ENCODE data around the gene KCTD8.

Gene KCTD8

DNA sequence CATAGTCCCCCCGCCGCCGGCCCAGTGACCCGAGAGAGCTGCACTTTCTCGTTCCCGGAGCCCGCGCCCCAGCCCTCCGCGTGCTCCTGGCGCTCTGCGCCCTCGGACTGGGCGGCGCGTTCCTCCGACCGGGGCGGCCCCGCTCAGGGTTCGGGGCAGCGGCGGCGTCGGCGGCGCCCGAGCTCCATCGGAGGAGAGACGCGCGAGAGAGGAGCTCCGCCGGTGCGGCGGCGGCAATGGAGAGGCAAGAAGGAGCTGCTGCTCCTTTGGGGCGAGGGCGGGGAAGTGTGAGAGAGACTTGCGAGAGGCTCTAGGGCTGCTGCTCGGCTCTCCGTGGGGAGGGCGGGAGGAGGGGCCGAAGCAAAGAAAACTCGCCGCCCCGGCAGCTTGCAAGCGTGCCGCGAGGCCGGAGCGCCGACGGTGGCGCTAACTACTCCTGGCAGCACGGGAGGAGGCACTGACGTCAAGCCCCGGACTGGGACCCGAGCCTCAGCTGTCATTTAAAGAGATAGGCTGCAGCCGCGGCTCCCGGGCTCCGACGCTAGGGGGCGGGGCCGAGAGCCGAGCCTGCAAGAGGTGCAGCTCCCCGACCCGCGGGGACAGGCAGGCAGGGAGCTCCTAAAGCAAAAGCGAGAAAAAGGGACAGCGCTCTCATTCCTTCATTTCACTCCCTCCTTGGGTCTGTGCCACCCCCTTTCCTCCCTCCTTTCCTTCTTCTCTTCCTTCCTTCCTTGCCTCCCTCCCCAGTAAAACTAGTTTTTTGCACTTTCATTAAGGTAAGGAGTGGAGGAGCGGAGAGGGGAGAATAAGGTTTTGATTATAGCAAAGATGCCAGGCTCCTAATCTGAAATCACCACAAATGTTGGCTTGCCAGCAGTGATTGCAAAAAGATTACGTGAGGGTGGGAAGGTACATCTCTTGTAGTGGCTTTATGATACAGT lies at the start of gene KCTD8:
TSS of gene KCTD8 (minus strand) at position 289 of the 941 bp plus-strand sequence.
- peak; percentile 35 for DNase-seq (ENCODE audit: low read depth)

DNA sequence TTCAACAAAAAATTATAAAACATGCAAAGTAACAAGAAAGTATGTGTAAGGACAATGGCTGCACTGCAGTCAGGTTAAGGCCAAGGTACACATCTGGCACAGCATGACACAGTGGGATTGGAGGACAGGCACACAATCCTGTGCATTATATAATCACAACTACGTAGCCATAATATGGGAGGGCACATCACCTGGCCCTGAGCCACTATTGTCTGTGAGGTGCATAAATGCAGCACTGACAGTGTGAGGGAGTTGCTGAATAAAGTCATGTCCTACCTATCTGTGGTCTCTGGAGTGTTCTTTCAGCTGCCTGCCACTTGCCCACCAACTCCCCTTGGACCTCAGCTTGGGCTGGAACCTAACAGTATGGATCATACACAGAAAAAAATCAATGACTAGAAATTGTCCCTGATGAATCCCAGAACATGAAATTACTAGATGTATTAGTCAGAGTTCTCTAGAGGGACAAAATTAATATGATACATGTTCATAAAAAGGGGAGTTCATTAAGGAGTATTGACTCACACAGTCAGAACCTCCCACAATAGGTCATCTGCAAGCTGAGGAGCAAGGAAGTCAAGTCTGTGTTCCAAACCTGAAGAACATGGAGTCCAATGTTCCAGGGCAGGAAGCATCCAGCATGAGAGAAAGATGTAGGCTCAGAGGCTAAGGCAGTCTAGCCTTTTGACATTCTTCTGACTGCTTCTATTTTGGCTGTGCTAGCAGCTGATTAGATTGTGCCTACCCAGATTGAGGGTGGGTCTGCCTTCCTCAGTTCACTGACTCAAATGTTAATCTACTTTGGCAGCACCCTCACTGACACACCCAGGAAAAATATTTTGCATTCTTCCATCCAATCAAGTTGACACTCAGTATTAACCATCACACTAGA lies 46.4 kb upstream of the KCTD8 start:
- DNase-seq (ENCODE audit: low read depth), result no peak

DNA sequence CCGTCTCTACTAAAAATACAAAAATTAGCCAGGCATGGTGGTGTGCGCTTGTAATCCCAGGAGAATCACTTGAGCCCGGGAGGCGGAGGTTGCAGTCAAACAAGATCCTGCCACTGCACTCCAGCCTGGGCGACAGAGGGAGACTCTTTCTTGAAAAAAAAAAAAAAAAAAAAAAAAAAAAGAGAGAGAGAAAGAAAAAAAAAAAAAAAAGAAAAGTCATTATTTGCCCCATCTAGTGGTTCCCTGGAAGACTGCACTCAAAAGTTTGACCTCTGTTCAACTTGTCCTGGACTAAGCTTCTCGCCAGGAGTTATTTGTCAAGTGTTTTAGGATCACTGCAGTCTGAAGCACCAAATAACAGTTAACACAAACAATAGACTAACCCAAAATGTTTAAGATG lies 45.3 kb upstream of the KCTD8 start:
- DNase-seq (ENCODE audit: low read depth), result no peak

DNA sequence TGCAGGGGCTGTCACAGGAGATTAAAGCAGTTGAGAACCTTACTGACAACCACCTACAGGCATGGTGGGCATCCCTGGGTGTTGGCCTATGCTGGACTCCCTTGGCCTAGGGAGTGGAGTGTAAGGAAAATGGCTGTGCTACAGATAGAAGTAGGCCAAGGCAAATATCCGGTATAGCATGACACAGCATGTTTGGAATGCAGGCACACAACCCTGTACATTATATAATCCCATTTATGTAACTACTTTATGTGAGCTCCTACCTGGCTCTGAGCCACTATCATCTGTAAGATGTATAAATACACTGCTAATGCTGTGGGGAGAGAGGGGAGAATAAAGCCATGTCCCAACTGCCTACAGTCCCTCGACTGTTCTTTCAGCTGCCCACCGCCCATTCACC lies 38.7 kb upstream of the KCTD8 start:
- no peak for DNase-seq (ENCODE audit: low read depth)

DNA sequence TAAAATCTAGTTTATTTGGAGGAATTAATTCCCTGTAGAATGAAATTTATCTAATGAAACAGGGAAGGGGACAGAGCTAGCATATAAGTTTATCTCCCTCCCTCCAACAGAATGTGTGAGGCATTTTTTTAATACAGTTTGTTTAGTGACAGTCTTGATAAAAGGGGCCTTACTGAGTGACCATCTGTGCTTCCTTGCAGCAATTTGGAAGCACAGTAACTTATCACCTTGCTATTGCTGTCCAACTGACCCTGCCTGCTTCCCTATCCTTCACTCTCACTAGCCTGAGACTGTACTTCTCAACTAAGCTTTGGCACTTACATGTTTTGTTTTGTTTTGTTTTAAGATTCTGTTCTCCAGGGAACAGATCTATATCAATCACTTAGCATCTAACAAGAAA lies 31.1 kb upstream of the KCTD8 start:
- DNase-seq (ENCODE audit: low read depth), result no peak

DNA sequence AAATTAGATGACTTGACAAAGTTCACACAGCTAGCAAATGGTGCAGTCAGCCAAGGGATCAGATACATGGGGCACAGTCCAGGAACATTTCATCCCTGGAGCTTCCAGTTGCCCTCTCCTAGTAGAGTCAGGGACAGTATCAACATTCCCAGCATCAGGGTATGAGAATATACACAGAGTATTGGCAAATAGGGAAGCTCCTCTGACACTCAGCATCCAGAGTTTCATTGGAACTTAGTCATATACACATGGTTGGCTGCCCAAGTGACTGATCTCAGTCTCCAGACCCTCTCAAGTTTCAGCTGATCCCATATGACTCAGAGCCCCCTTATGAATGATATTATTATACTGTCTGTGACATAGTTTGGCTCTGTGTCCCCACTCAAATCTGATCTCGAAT lies 13.7 kb upstream of the KCTD8 start:
- DNase-seq (ENCODE audit: low read depth), result no peak

DNA sequence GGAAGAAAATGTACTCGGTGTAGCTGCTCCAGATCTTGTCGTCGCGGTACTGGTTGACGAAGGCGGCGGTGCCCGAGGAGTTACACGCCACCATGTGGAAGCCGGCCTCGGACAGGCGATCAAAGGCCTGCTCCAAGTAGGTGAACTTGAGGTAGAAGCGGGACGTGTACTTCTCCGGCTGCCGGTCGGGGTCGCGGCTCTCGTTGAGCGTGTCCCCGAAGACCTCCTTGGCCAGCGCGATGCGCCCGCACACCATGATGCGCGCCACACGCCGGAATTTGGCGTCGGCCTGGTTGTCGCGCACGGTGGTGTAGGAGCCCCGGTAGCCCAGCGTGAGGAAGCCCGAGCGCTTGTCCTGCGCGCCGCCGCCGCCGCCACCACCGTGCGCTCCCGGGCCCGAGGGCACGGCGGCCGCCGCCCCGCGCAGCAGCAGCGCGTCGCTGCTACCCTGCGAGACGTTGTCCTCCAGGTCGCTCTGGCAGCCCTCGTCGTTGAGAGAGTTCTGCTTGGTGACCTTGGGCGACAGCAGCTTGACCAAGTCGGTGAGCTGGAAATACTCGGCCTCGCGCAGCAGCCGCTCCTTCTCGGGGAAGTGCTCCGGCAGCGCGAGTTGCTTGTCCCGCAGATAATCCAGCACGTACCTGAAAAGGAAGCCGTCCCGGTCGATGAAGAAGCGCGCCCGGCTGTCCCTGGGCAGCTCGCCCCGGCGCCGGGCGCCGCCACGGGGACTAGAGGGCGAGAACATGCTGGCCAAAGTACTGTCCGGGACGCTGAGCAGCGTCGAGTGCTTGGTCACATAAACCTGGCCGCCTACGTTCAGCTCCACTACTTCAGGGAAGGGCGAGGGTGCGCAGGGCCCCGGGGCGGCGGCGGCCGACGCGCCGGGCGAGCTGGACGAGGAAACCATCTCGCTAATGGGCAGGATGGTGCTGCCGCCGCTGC lies 775 bp downstream of the KCTD8 start:
- DNase-seq (ENCODE audit: low read depth), result no peak

DNA sequence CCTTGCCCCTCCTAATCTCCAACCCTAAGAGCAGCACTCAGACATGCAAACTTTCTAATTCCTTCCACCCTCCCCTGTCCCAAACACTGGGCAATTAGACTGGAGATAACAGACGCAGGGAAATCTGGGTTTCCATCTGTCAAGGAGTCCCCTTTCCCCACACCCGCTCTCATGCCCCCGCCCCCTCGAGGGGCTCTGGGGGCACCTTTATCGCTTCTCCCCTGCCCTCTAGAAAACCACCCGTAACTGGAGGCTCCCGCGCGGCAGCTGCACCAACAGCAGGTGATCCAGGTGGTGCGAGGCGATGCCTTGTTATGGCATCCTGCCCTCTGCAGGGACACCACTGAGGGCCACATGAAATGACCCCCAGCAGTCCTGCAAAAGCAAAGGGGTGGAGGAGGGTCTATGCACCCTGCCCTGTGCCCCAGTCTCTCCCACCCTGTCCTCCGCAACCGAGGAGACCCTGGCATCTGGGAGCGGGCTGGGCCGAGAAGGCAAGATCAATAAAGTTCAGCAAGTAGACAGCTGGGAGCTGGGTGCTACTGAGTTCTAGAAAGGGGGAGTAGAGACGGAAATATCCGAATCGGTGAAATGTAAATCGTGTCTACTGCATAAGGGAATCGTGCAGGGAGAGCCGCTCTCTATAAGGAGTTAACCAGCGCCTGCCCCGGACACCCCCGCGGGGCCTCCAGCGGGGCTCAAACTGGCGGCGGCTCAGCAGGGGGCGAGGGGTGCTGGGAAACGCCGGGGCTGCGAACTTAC lies 1.6 kb downstream of the KCTD8 start:
- no peak for DNase-seq (ENCODE audit: low read depth)

DNA sequence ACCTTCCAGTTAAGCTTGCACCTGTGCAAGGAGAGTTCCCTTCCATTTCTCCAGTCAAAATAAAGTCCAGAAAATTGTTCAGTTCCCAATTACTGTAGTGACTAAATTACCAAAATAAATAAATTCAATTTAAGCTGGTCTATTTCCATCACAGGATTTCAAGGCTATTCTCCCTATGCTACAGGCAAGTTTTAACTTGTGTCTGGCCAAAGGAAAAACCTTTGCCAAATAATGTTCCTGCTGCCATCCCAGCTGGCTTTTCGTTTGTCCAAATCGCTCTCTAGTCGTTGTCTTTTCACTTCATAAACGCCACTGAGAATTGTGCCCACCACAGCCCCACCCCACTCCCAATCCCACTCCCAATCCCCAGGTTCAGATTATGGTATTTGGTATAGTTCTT lies 2.4 kb downstream of the KCTD8 start:
- DNase-seq (ENCODE audit: low read depth), result no peak

DNA sequence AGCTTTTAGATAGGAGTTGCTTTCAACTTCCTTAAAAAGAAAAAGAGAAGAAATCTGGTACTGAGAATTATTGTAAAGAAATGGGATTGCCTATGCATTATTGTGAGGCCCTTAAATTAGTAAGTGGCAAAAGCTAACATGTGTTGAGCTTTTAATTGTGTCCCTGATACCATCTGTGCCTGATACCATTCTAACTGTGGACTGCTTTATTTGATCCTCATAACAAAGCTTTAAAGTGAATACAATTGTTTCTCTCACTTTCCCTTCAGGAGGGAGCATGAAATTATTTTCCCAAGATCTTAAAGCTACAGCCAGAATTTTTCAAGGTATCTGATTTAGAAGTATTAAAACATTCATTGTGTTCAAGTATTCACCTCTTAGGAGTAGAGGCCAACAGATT lies 9.9 kb downstream of the KCTD8 start:
- no peak for DNase-seq (ENCODE audit: low read depth)

DNA sequence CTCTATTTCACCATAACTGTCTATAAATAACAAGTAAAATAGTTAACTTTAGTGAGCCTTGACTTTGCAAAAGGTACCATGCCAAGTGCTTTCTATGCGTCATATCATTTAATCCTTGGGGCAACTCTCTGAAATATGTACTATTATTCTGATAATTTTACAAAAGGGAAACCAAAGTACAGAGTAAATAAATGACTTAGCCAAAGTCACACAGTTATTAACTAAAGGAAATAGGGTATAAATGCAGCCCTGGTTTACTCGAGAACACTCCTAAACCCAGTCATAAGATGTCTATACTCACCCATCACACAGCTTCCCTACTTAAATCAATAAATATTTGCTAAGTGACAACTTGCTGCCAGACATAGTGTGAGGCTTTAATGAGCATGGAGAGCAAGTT lies 14.4 kb downstream of the KCTD8 start:
- DNase-seq (ENCODE audit: low read depth), result no peak

DNA sequence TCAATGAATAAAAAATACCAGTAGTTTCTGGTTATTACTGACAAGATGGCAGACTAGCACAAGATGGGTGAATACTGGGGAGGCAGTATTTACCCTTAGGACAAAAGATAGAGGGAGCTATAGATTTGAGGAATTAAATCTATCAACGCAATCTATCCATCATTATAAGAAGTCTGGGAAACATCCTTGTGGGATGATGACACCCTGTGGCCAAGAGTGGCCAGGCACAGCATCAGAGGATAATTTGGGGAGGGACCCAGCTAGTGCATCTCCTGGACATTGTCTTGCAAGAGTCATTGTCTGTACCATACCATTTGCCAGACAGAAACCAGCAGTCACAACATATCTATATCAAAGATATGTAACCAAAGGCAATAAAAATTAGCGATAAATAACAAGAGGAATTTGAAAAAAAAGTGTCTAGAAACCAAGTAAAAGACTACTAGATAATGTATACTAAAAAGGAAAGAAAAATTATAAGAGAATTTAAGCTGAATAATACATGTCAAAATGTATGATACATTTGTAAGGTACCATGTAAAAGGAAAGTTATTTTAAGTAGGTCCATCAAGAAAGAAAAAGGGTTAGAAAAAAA lies 22.9 kb downstream of the KCTD8 start:
- DNase-seq (ENCODE audit: low read depth), result no peak

DNA sequence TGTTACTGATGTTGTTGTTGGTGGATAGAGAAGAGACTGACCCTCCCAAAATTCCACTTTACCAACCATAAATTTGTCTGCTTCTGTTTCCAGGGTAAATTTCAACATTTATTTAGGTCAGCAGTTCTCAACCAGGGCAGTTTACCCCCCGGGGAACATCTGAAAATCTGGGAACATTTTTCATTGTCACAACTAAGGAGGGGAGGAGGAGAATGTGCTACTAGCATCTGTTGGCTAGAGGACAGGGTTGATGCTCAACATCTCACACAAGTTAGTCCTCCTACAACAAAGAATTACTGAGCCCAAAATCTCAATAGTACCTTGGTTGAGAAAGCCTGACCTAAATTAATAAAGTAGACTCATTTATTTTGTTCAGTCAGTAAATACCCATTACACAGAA lies 25.7 kb downstream of the KCTD8 start:
- DNase-seq (ENCODE audit: low read depth), result no peak

DNA sequence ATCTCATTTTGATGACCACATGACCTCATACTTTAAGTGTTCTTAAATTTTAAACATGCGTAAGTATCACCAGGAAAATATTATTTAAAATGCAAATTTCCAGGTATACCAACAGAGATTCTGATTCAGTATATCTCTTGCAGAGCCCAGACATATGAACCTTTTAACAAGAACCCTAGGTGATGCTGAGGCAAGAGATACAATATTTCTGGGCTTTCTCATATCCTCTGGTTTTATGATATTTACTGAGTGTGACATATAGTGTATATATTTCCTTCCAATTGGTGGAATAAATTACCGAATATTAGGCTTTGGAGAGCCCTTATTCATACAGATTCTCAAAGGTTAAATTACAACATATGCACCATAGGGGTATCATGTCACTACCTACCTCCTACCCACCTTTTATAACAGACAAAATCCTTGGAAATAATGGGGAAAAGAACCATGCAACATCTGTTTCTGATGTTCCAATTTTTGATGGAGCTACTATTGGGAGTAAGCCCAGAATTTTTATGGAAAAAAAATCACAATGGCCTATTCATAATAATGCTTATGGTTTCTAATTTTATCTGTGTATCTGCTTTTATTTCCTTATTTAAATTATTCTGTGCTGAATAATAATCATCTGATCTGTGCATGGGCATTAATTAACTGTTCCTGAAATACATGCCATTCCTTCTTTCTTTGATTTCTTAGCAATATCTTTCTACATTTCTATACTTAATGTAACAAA lies 27.1 kb downstream of the KCTD8 start:
- no peak for DNase-seq (ENCODE audit: low read depth)

DNA sequence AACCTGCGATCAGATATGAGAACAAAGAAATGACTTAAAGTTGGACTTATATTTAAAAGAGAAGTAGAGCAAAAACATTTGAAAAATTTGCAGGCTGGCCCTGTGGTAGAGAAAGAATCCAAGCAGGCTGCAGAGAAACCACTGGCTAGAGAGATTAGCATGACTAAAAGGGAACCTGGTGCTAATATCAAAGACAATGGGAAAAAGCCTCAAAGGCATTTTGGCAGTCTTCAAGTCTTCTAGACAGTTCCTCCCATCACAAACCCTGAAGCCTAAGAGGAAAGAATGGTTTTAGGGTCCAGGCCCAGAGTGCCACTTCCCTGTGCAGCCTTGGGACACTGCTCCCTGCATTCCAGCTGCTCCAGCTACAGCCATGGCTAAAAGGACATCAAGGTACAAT lies 33.4 kb downstream of the KCTD8 start:
- DNase-seq (ENCODE audit: low read depth), result no peak

DNA sequence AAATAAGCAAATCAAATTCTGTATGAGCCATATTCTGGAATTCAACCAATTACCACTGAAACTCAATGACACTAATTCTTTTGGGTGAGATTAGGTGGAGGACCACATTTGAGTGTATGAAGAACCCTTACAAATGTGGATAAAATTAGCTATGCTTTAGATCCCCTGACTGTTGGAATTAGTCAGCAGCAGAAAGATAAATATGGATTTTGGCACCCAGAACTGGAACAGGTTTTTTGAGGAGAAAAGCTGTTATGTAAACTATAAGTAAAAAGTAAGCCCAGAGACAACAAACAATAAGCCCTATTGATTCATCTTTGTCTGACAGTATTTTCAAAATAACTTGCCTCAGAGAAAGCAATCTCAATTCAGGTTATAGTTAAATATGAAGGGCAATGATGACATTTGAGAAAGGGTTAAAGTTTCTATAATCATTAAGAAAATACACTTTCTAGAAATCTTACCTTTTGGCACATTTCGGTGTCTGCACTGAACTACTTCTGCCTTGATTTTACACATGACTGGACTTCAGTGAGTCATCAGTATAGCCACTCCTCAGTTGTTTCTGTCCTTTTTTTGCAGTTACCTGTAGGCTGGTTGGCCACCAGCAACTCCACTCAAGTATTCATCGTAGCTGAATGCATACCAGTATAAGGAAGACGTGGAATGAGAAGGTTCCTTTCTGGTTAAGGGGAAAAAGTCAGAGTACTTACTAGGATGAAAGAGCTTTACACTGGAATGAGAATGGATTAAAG lies 80.0 kb downstream of the KCTD8 start:
- no peak for DNase-seq (ENCODE audit: low read depth)

DNA sequence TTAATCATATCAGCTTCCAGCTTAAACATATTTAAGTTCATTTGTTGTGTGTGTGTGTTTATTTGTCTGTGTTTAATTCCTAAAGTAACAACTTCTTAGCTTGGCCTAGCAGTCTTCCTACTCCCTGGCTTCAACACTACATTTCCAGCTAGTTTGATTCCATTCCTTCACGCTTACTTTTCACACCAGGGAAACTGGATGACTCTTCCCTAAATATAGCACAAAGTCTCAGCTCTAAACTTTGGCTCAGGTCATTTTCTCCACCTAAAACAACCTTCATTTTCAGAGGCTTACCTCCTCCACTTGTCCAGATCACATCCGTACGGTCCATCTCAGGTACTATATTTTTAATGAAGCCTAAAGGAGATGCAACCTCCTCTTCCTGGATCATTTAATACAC lies 94.4 kb downstream of the KCTD8 start:
- DNase-seq (ENCODE audit: low read depth), result no peak

DNA sequence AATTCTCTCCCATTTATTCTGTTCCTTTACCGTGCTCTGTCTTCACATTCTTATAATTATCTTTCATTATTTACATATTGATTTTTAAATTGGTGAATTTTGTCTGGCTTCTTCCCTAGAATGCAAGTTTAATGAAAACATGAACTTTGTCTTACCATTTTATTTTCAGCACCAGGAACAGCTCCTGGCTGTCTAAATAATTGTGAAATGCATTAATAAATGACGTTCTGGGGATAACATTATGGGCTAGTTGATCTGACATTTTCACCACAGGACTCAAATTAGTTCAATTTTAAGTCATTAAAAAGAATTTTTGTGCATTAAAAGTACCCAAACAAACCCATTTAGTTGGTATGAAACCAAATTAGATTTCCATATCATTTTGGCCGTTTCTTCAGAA lies 97.5 kb downstream of the KCTD8 start:
- no peak for DNase-seq (ENCODE audit: low read depth)

DNA sequence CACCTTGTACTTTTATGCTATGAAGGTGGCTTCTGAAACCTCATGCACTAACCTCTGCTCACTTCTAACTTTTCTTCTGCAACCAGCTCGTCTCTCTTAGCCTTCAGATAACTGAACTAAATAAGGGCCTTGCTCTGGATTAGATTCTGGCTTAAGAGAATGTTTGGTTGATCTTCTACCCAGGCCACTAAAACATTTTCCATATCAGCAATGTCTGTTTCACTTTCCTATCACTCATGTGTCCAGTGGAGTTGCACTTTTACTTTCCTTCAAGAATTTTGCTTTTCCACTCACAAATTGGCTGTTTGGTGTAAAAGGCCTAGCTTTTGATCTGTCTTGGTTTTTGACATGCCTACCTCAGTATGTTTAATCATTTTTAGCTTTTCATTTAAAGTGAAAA lies 105.8 kb downstream of the KCTD8 start:
- no peak for DNase-seq (ENCODE audit: low read depth)
